GM19463 (cell line): ENCODE measurements around the gene DAP.
"Not testable (repeated sequence)": the region's sequence is repeated elsewhere in the genome, so short reads cannot be mapped to it uniquely, and the experiment has no call there.

ENCODE experiments used
- ATAC-seq: cut with Tn5 transposase; IDR thresholded peaks from one replicate; pipeline ENCODE4 v1.9.1; 2021; ENCODE audit warnings: mild to moderate bottlenecking, moderate library complexity; ENCODE audit not compliant: unreplicated experiment

The DAP gene

DNA sequence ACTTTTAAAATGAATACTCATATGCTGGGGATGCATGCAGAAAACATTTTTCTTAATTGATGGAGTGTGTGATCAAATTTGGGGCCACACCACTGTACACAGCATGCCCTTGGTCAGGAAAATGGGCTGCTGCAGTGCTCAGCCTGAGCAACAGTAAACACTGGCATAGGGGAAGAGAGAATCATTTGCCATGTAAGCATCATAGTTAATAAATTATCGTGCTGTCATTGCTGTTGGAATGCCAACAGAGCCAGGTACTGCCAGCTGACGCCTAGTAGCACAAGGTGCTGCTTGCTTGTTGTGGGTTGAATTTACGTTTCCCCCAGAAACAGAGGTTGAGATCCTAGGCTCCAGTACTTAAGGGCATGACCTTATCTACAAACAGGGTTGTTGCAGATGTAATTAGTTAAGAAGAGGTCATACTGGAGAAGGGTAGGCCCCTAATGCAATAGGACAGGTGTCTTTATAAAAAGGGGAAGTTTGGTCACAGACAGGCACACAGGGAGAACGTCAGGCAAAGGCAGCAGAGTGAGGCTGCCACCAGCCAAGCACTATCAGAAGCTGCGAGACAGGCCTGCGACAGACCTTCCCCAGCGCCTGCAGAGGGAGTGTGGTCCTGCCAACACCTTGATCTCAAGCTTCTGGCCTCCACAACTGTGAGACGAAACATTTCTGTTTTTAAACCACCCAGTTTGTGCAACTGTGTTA is 25.3 kb downstream of the DAP start:
- ATAC-seq, result peak; percentile 69

DNA sequence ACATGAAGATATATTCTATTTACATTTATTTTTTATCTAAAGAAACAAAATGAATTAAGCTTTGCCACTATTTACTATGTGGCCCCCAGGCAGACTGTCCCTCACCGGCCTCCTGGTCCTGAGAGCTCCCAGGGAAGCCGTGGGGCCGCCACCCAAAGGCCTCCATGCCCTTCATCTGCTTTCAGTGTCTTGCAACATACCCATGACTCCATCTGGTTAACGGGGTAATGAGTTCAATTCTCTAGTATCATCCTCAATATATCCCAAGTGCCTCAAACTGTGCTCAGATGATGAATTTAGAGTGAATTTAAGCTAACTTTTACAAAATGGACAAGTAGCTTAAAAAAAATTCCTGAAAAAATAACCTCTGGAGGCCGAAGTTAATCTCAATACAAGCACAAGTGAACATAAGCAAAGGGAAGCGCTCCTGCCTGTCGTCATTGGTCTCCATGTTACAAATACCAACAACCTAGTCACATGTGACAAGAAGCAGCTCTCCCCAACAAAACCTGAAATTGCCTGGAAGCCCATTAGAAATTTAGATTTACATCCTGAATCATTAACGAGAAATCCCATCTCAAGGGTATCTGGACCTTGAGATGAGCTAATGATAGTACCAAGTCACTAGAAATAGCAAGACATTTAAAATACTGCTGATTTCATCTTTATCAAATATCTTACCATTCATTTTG is 26.1 kb downstream of the DAP start:
- ATAC-seq, result no peak

DNA sequence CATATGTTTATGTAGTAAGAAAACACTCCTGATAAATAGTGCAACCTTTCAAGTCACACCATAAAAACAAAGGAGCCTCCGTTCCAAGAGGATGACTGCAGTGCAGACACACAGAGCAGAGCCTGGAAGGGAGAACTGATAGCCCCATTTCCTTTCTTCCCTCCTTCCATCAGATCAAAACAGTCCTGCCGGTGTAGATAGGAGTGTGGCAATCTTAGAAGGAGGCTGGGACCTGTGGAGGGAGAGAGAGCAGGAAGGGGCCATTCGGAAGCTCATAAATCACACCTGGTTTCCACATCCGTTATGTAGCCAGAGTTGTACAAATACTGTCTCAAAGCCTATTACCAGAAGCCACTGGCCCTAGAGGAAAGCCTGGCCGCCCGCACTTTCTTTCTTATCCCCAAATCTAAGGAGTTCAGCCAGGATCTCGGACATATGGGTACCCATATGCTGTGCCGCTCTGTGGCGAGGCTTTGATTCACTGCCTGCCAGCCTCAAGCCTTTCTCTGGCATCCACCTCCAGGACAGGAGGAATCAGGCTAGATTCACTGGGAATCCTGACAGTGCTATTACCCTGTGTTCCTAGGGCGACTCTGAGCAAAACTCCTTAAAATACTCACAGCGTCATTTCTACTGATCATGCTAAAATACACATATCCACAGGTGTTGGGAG is 26.9 kb downstream of the DAP start:
- ATAC-seq, result no peak

DNA sequence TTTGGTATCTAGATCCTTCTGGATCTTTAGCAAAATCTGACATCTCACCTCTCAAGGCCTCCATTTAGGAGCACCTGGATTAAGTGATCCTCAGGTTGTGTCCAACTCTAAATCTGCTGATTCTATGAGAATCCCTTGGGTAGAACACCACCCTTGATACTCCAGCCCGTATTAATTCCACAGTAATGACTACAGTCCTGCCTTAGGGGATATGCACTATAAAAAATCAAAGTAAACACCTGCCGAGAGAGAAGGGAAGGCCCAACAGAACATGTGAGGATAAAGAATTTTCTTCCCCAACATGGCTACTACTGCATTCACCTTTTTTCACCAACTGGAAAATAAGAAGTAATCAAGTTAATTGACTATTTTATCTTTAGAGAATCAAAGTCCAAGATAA is 27.6 kb downstream of the DAP start:
- ATAC-seq, result peak; percentile 11

DNA sequence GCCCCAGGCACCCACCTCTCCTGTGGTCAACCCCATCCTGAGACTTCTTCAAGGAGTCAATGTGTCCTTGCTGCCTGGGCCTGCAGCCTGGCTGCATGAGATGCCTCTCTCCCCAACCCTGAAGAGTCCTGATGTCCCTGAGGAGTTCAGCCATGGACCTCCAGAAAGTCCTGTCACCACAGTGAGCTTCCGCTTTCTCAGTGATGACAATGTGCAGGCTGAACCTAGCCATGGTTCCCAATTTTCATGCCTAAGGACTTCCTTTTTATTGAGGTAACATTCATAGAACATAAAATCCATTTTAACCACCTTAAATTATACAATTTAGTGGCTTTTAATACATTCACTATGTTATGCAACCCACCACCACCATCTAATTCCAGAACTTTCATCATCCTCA is 29.1 kb downstream of the DAP start:
- ATAC-seq, result no peak

DNA sequence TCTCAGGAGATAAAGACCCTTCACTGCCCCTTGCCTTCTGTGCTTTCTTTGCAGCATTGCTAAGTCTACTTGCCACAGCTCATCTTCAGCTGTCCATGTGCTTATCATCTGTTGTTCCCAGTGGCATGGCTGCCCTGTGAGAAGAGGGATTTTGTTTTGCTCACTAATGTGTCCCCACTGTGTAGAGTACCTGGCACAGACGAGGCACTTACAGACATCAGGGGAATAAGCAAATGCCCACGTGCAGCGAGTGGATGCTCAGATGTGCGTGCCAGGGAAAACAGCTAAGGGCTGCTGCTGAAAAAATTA is 31.0 kb downstream of the DAP start:
- ATAC-seq, result no peak

DNA sequence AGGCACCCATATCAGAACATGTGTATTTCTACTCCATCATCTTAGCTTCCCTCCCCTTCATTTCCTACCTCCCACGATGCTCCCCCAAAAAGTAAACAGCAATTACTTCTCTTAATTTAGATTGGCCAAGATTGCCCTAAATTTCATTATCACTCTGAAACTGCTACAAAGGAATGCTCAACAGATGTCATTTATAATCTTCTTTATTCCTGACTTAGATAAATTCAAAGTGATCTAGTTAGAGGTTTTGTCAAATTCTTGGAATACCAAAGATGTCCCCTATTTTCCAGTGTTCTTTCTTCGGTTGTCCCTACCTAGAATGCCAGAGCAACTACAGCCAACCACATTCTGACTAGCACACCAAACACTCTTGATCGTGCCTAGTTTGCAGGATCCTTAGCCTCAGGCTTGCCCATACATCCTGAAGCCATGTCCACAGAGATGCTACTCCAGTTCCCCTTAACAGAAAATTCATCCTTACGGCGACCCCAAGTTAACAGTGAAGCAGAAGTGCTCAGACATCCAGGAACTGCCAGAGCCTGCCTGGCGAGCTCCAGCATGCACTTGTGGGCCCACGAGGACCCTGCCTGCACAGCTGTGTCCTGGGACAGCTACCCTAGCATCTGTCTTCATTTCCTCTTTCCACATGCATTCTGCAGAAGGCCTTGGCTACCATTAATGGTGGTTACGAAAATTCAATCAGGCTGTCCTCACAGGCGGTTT is 31.6 kb downstream of the DAP start:
- no peak for ATAC-seq

DNA sequence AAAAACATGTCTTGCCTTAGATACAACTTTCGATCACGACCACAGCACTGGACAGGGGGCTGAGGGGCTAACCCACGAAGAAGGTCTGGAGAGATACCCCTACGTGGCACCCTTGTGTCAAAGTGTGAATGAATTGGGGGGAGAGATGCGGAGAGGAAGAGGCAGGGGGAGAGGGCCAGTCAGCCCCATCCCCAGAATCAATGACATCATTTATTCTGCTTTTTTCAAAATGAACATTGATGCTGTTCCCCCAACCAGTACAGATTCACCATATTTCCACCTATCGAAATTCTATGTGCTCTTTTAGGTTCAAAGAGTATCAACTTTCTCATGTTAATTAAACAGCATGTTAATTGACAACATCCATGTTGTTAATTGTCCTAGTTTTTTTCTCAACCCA is 32.4 kb downstream of the DAP start:
- ATAC-seq, result no peak

DNA sequence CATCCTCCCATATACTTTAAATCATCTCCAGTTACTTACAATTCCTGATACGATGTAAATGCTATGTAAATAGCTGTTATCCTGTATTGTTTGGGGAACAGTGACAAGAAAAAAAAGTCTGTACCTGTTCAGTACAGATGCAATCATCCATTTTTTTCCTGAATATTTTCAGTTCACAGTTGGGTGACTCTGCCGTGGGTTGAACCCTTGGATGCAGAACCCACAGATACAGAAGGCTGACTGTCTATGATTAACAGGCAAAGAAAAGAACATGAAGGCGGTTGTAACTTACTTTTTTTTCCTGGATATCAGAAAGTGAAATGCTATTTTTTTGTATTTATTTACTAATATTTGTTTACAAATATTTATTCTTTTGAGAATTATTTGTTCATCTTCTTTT is 33.2 kb downstream of the DAP start:
- ATAC-seq, result no peak

DNA sequence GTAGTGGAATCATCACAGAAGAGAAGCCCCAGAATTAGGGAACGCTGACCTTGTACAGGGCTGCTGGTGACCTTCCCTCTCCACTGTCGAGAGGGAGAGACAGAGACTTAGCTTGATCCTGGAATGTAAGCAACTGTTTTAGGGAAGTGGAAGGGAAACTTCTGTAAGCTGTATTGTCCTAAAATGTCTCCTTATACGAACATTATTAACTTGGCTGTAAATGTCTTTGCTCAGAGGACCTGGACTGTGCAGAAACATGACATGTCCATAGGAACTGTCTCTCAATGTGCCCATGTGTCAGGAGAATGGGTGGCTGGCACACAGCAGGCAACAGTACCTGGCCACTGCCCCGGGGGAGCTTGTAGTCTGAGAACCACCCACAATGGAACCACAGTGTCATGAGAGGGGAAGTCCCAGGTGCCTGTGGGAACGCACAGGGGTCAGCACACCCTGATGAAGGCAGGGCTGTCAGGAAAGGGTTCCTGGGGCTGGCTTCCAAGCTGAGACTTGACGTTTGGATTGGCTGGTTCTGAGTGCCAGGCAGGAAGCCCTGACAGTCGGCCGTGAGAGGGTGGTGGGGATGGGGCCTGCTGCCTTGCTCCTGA is 34.0 kb downstream of the DAP start:
- peak; percentile 99 for ATAC-seq

DNA sequence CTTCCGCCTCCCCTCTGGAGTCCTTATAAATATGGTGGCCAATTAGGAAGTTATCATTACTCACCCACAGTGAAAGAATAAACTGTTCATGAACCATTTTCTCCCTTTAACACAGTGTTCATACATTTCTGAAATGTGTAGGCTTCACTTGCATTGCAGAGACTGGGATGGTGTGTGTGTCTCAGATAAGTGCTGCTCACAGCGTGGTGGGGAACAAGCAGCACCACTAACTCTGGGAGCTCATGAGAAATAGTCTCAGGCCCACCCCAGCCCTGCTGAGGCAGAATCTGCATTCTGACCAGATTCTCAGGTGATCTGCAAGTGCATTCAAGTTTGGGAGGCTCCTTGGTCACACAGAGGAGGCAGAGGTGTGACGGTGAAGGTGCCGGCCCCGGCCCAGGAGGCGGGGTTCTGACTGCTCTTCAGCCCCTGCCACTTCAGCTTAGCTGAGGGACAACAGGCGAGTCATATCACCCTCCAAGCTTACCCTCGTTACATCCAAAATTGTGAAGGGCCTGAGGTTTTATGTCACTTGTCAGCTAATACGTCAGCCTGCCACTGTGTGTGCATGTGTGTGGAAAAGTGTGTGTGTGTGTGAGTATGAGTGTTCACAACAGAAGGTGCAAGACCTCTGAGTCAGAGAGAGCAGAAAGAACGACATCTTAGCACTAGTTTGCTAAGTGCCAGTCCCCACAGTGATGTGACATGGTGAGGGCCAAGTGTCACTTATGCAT is 34.7 kb downstream of the DAP start:
- peak; percentile 9 for ATAC-seq

DNA sequence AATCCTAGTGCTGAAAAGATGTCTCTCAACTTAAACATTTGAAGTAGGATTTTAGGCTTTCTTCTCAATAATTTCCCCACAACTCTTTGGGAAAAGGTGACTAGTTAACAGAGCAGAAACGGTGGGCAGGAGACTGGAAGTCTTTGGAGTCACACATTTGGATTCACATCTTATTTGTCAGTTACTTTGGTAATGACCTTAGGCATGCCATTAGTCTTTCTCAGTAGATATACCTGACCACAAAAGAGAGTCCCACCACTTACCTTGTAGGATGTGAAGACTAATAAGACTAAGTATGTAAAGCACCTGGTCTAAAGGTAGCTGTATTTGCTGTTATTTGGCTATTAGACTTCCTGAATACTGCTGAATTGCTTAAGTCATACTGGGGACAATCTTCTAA is 35.4 kb downstream of the DAP start:
- no peak for ATAC-seq

DNA sequence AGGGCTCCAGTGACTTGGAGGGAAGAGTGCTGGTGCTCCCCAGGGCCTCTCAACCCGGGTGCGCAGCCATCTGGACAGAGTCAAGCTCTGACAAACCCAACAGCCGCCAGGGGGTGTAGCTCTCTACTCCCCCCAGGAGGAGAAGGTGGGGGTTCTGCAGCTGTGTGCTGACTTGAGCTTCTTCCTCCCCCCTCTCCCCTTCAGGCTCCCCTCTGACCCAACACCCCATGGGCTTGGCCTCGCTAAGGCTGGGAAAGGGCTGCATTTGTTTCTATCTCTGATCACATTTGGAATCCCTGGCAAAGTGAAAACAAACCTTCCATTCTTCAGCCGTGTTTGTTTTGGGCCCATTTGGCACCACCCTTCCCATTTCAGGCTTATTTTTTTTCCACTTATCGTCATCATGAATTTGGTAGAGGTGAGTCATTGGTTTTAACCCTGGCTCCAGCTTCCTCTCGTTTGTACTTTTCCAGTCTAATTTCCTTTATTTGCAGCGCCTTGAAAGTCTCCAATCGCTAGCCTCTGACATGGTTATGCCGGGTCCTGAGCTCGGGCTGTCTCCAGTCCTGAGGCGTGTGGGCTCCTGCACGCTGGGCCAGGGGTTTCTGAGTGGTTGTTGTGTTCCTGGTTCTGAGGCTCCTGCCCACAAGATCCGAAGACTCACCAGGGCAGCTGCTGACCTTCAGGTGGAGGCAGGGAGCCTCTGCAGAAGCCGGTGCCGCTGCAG is 36.1 kb downstream of the DAP start:
- no peak for ATAC-seq

DNA sequence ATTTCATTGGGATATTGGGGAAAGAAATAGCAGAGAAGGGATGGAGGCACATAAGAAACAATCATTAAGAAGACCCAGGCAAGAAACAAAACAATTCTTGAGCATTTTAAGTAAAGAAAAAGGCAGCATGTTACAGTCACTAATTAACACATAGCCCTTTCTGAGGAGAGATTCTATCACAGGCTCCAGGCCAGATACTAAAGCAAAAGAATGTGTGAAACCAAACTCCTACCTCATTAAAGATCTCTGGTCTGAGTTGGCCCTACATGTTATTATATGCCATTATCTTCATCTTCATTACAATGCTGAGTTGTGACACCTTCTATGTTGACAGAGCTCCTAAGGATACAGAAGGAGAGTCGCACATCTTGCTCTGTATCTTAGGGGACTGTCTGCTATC is 37.5 kb downstream of the DAP start:
- ATAC-seq, result no peak

DNA sequence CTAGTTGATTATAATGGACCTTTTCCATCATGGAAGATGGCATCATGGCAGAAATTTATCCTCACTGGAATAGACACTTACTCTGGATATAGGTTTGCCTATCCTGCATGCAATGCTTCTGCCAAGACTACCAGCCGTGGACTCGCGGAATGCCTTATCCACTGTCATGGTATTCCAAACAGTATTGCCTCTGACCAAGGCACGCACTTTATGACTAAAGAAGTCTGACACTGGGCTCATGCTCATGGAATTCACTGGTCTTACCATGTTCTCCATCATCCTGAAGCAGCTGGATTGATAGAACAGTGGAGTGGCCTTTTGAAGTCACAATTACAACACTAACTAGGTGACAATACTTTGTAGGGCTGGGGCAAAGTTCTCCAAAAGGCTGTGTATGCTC is 40.3 kb downstream of the DAP start:
- ATAC-seq, result not testable (repeated sequence)

DNA sequence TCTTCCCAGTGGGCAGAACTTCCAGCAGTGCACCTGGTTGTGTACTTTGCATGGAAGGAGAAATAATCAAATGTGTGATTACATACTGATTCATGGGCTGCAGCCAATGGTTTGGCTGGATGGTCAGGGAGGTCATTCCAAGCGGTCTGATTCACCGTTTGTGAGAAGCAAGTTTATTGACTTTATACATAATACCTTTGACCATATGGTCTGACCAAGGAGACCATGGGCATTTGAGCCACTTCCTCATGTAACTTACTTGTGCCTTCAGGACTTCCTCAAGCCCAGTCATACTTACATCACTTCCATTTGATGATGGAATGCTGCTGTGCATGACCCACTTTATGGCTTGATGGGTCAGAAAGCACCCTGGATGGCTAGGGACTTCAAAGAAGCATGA is 41.1 kb downstream of the DAP start:
- no peak for ATAC-seq

DNA sequence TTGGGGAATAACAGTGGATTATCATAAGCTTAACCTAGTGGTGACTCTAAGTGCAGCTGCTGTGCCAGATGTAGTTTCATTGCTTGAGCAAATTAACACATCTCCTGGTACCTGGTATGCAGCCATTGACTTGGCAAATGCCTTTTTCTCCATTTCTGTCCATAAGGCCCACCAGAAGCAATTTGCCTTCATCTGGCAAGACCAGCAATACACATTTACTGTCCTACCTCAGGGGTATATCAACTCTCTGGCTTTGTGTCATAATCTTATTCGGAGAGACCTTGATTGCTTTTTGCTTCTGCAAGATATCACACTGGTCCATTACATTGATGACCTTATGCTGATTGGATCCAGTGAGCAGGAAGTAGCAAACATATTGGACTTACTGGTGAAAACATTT is 42.4 kb downstream of the DAP start:
- ATAC-seq, result not testable (repeated sequence)

DNA sequence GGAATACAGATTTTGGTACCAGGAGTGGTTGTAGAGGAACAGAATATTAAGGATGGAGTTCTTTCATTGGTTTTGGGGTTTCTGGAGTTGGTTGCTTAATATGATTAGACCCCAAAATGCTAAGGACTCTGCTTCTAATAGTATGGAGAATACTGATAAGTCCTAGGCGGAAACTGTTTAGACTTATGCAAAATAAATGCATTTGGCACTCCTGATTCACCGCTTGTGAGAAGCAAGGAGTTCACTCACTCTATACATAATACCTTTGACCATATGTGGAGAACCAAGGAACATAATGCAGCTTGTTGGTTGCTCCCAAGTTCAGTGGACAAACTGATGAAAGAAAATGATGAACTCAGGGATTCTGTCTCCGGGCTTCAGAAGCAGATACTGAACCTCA is 44.2 kb downstream of the DAP start:
- not testable (repeated sequence) for ATAC-seq

DNA sequence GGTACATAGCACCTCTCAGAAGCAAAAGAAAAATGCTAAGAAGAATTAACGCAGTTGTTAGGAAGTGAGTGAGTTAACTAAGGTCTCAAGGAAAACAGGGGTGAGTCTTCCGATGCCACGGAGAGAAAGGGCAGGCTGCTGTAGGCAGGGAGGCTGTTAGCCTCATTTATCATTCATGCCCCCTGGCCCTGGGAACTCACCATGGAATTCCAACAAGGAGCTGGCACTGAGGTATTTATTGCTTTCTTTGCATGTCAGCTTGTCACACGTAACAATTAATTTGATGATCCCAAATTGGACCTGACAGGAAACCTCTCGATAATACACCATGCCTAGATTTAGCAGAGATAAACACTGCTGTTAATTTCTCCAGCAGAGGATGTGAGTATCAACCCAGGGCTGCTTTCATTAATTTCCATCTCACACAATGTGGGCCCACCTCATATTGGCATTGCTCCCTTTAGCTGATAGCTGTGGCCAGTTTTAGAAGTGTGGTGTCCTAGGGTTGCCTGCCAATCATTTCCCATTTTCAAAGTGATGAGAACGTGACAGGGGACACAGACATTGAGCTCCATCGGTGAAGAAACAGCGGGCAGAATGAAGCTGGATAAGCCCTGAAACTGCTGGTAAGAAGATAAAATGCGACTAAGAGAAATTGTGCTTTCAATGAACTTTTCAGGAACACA is 45.3 kb downstream of the DAP start:
- ATAC-seq, result no peak
